ENCODE measurements around the gene DDX20.

Gene DDX20

DNA sequence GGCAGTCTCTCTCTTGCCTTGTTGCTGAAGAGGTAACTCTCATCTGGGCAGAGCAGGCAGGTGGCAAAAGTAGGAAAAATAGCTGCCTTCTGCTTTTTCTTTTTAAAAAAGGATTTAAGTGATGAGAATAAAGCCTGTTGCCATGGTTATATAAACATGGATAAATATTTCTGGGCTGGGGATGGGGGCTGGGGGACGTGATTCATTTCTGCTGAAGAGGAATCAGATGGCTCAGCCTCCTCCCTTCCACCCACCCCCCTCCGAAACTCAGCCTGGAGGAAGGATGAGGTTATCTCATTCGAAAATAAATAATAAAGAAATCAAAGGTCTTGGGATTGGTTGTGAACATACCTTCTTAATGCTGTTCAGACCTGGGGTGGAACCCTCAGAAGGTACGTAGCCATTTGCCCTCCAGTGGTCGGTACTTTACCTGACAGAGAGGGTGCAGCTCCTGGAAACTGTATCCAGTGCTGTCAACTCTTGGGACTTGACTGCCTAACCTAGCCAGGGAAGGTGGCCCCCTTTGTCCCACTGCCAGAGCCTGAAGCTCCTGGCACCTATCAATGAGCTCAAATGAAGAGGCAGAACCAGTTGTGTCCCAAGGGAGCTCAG is 12.7 kb upstream of the DDX20 start:
- H3K4me3 ChIP-seq (ENCODE audit: low read length), result no peak overlapping the region
- DNase-seq (ENCODE audit: low read depth), result no peak
- TF ChIP-seq, protein P1, sequence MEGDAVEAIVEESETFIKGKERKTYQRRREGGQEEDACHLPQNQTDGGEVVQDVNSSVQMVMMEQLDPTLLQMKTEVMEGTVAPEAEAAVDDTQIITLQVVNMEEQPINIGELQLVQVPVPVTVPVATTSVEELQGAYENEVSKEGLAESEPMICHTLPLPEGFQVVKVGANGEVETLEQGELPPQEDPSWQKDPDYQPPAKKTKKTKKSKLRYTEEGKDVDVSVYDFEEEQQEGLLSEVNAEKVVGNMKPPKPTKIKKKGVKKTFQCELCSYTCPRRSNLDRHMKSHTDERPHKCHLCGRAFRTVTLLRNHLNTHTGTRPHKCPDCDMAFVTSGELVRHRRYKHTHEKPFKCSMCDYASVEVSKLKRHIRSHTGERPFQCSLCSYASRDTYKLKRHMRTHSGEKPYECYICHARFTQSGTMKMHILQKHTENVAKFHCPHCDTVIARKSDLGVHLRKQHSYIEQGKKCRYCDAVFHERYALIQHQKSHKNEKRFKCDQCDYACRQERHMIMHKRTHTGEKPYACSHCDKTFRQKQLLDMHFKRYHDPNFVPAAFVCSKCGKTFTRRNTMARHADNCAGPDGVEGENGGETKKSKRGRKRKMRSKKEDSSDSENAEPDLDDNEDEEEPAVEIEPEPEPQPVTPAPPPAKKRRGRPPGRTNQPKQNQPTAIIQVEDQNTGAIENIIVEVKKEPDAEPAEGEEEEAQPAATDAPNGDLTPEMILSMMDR (conservative IDR thresholded peaks at IDR 0.05; ENCODE audit: low read depth, low read length), result no peak

DNA sequence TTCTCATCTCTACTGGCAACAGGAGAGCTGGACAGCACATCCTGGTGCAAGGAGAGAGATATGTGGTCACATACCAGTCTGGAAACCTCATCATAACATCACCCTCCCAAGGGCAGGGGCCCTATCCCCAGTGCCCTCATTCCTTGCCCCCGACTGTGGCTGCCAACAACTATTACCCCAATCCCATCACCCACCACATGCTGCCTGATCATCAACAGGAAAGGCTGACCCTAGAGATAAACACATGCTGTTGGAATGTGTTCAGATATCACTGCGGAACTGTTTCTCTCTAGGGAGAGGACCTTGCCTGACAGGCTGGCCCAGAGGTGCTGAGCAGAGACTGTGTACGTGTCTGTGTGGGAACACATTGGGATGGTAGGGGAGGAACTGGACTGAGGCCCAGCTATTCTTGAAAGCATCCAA is 12.0 kb upstream of the DDX20 start:
- TF ChIP-seq, protein P1 (conservative IDR thresholded peaks at IDR 0.05; ENCODE audit: low read depth, low read length), result no peak
- DNase-seq (ENCODE audit: low read depth), result no peak
- H3K4me3 ChIP-seq (ENCODE audit: low read length), result no peak overlapping the region

DNA sequence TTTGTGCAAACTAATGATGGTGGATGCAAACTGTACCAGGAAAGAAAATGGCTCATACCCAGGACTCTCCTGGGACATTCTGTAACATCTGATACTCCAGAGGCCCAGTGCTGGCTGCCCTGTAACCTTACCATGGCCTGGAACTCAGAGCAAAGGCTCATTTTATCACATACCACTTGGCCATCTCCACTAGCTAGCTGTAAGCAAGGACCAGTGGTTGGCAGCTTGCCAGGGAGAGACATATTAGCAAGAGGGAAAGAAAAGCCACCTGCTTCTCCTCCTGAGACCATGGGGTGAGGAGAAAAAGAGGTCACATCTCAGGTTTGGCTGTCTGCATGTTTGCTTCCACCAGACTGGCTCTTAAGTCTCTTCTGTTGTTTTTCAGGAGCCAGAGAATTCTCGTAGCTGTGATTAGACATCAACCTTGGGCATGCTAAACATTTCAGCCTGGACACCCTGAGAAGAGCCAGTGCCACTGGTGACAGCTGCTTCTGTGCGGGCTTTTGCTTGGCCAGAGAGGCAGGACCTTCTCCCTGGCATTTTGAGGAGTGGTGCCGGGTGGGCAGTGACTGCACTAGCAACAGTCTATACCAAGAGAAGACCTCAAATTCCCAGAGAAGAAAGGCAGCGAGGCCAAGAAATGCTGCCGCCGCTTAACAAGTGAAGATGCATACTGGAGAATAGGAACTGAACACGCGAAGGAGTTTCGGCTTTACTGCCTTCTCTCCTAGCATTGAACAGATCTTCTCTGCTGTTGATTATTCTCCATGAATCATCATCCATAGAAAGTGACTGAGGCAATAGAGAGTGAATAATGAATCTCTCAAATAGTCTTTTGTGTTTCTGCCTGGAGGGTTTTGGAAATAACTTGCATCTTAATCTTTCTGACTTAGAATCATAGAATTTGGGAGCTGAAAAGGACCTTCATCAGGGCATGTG is 9.8 kb upstream of the DDX20 start:
- H3K4me3 ChIP-seq (ENCODE audit: low read length), result no peak overlapping the region
- DNase-seq (ENCODE audit: low read depth), result no peak
- TF ChIP-seq, protein P1 (conservative IDR thresholded peaks at IDR 0.05; ENCODE audit: low read depth, low read length), result no peak

DNA sequence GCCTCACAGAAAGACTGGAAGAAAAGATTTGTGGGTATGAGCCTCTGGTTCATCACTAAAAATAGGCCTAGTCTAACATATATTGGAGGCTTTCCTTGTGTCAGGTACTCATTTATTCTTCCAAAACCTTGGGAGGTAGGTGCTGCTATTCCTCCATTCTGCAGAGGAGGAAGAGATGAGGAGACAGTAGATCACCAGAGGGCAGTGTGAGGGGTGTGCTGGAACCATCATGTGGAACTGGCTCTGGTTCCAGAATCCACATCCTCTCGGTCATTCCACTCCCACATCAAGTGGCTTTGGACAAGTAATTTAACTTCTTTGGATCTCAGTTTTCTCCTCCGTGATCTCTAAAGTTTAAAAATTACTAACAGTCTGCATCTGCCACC is 9.1 kb upstream of the DDX20 start:
- no peak overlapping the region for H3K4me3 ChIP-seq (ENCODE audit: low read length)
- no peak for DNase-seq (ENCODE audit: low read depth)
- TF ChIP-seq, protein P1 (conservative IDR thresholded peaks at IDR 0.05; ENCODE audit: low read depth, low read length), result no peak

DNA sequence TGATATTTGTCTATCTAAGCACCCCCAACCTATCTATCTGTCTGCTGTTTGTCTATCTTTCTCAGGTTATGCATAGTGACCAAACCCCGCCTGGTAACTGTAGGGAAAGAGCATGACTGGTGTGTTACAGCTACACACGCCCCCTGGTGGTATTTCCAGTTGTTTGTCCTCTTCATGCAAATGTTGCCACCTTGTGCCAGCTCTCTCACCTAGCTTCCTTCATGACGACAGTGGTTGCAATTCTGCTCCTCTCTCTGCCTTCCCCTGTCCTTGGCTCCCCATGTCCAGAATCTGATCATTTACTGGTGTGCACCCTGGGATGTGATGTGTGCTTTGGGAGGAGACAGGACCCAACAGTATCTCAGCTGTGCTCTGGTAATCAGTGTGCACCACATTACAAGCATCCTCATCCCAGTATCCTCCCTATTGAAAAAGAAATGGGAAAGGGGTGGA is 8.4 kb upstream of the DDX20 start:
- H3K4me3 ChIP-seq (ENCODE audit: low read length), result no peak overlapping the region
- TF ChIP-seq, protein P1 (conservative IDR thresholded peaks at IDR 0.05; ENCODE audit: low read depth, low read length), result peak; percentile 64
- DNase-seq (ENCODE audit: low read depth), result peak; percentile 11

DNA sequence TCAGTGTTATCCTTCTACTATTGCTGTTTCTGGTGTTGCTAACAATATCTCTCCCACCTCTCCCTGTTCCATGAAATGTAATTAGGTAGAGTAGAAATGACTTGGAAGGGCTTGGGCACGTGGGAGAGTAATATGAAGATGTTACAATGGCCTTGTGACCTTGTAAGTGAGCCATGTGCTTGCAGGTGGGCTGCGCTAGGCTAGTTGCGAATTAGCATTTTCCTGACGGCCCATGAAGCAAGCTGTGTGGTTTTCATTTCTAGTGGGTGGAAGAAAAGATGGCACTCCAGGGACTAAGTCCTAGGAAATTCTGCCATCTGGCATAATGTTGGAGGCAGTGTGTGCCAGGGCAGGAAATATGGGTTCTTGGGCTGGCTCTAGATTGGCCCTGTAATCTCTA is 7.8 kb upstream of the DDX20 start:
- DNase-seq (ENCODE audit: low read depth), result no peak
- no peak overlapping the region for H3K4me3 ChIP-seq (ENCODE audit: low read length)
- TF ChIP-seq, protein P1 (conservative IDR thresholded peaks at IDR 0.05; ENCODE audit: low read depth, low read length), result no peak

Measured in retinal pigment epithelial cell (primary cell).